HG02642 (cell line): ENCODE measurements around the gene ZNF513.
A peak's percentile ranks its signal among the peaks of the same experiment; 100 is the strongest.
"Not testable (repeated sequence)": the region's sequence is repeated elsewhere in the genome, so short reads cannot be mapped to it uniquely, and the experiment has no call there.

Experiments
- ATAC-seq: cut with Tn5 transposase; IDR thresholded peaks from one replicate; pipeline ENCODE4 v1.9.1; 2021; ENCODE audit warnings: mild to moderate bottlenecking; ENCODE audit not compliant: unreplicated experiment, poor library complexity

Gene ZNF513

DNA sequence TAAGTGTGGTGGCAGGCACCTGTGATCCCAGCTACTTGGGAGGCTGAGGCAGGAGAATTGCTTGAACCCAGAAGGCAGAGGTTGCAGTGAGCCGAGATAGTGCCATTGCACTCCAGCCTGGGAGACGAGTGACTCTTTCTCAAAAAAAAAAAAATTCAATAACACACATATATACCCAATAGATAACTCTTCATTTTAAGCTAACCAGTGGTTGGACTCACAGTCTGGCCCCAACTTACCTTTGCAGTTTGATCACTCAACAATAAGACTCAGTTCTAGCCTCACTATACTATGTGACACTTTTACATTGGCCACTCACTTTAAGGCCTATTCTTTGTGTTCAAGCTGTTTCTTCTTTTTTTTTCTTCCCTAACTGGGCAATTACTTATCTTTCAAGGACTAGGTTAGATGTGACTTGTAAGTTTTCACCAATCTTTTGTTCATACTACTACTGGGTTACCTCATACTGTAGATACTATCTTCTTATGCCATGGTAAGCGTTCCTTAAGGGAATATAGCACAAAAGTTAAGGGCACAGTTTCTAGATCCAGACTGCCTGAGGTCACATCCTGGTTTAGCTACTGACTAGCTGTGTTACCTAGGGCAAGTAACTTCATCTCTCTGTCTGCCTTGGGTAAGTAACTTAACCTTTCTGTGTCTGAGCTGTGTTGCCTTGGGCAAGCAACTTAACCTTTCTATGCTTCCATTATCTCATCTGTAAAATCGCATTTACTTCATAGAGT lies 17.7 kb downstream of the ZNF513 start:
- ATAC-seq: no peak

DNA sequence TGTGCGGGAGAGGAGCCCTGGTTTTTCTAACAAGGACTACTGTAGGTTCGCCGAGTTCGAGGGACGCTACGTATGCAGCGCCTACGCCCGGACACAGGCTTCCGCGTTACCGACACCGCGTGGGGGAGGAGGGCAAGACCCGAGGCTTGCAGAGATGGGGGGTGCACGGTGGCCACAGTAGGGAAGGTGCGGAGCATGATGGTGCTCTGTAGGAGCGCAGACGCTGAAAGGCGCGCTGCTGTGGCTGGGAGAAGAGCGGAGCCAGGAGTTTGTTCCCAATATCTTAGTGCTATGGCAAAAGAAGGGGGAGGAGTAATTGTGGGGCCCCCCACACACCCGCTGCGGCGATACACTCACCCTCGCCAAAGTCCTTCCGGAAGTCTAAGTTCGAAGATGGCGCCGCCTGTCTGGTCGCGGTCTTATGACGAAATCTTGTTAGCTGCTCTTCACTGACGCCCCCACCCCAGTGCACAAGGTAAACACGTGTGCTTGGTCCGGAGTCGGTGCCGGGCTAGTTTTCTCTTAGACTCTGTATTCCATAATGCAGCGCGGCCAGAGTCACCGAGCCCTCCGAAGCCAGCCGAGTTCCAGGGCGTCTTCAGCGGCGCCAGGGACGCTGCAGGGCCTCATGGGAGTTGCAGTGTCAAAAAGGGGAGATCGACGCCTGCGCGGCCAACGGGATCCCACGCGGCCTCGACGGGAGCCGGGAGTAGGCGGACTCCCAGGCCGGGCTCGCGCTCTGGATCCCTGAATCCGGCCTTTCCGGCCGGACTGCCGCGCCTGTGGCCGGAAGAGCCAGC lies 24.0 kb downstream of the ZNF513 start, which contains the start of gene GTF3C2:
GTF3C2 (minus strand) TSS at position 383 of the 800 bp plus-strand sequence. CDS start 13,210 bp downstream, outside the sequence.
- ATAC-seq: peak; percentile 89

DNA sequence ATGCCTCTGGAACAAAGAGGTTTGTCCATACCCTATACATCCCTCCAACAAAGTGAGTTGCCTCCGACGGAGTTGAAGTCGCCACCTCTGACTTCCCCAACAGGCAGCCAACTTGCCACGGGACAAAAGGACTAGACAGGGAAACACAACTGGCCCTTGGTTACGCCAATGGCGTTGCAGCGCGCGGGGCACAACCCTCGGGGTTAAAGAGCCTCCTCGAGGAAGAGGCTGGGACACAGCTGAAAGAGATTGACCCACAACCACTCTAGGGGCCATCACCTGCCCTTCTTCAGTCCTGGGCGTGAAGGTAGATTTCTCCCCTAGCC lies 24.5 kb downstream of the ZNF513 start:
- ATAC-seq: peak; percentile 34

DNA sequence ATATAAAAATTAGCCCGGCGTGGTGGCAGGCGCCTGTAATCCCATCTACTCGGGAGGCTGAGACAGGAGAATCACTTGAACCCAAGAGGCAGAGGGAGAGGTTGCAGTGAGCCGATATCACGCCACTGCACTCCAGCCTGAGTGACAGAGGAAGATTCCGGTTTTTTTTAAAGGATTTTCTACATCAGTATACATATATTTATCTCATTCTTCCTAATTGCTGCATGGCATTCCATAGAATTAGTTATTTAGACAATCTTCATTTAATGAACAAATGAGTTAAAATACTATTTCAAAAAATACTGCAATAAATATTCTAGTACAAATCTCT lies 26.0 kb downstream of the ZNF513 start:
- ATAC-seq: no peak

DNA sequence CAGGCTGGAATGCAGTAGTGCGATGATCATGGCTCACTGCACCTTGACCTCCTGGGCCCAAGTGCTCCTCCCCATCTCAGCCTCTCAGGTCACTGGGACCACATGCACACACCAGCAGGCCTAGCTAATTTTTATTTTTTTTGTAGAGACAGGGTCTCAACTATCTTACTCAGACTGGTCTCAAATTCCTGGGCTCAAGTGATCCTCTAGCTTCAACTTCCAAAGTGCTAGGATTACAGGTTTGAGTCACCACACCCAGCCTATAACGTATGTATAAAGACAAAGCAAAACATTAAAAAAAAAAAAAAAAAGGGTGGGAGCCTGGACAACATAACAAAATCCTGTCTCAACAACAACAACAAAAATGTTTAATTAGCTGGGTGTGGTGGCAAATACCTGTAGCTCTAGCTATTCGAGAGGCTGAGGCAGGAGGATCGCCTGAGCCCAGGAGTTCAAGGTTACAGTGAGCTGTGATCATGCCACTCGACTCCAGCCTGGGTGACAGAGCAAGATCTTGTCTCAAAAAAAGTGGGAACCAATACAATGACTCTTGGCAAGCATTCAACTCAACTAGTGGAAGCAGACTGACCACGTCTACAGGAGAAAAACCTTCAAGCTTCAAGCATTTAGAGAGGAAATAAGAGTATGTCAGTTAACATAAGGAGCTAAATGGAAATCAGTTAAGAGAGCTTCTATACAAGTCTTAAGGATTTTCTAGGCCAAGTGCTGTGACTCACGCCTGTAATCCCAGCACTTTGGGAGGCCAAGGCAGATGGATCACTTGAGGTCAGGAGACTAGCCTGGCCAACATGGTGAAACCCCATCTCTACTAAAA lies 26.6 kb downstream of the ZNF513 start:
- ATAC-seq: no peak

DNA sequence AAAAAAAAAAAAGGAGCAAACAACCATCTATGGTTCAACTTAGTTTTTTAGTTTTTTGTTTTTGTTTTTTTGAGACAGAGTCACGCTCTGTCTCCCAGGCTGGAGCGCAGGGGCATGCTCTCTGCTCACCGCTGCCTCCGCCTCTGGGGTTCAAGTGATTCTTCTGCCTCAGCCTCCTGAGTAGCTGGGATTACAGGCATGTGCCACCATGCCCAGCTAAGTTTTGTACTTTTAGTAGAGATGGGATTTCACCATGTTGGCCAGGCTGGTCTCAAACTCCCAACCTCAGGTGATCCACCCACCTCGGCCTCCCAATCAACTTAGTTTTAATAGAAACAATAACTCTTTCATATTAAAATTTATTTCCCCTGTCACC lies 27.2 kb downstream of the ZNF513 start:
- ATAC-seq: not testable (repeated sequence)

DNA sequence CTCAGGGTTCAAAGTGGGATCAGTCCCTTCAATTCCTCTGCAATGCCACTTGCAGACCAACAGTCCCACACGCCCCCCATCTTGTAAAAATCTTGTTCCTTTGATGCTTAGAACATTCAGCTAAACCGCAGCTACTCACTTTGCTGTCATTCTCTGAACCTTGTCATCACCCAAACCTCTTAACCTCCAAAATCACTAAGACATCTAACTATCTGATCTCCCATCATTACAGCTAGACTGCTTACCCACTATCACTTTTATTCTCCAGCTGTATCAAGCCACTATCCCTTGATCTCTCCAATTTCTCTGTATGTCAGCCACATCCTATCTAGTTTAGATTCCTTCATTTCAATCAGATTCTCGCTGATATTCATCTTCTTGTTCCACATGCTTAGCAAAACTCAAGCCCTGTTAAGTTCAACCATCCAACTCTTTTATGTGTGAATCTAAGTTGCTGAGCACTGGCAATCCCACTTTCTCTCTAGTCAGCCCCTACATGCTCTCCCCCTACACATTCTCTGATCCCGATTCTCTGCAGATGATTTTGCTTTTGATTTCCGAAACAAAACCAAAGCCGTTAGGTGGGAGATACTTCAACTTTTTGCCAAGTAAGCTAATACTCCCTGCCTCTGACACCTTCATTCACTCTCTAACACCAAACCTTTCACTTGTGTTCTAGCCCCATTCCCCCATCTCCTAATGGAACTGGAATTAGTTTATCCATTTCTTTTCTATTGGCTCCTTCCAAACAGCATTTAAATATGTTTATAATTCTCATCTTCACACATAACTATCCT lies 28.5 kb downstream of the ZNF513 start:
- no peak for ATAC-seq

DNA sequence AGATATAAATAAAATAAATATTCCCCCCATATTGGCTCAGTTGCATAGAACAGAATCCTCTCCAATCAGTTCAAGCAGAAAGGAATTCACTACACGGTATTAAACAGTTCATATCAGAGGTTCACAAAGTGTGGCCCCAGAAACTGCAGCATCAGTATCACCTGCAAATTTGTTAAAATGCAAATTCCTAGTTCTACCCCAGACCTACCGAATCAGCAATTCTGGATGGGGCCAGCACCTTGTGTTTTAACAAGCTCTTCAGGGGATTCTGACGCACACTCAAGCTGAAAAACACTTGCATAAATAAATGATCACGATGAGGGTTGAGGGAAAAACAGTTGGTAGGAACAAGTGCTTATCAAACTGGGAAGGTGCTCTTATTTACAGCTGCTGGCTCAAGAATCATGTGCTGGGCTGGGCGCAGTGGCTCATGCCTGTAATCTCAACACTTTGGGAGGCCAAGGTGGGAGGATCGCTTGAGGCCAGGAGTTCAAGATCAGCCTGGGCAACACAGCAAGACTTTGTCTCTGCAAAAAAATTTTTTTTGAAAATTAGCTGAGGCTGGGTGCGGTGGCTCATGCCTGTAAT lies 30.3 kb downstream of the ZNF513 start:
- ATAC-seq: no peak

DNA sequence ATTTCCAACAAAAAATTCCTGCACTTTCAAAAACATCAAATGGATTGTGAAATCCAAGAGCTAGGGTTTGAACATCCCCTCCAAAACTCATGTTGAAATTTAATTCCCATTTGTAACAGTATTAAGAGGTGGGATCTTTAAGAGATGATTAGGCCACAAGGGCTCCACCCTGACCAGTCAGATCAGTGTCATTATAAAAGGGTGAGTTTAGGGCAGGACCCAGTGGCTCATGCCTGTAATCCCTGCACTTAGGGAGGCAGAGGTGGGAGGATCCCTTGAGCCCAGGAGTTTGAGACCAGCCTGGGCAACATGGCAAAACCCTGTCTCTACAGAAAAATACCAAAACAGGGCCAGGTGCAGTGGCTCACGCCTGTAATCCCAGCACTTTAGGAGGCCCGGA lies 32.9 kb downstream of the ZNF513 start:
- ATAC-seq: no peak

DNA sequence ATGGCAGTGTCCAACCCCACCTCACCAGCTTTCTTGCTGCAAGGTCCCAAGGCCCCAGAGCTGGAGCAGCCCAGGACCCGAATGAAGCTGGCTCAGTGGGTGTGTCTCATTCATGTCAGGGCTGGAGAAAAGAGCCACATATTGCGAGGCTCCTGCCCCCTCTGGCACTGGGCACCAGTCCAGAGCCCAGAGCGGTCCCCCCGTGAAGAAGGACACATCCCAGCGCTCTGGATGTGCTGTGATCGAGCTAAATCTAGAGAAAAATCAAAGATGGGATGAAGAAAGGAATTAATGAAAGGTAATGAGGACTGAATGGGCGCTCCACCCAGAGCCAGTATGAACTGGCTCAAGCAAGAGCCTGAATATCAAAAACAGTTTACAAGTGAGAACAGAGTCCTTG lies 44.4 kb downstream of the ZNF513 start:
- ATAC-seq: no peak

DNA sequence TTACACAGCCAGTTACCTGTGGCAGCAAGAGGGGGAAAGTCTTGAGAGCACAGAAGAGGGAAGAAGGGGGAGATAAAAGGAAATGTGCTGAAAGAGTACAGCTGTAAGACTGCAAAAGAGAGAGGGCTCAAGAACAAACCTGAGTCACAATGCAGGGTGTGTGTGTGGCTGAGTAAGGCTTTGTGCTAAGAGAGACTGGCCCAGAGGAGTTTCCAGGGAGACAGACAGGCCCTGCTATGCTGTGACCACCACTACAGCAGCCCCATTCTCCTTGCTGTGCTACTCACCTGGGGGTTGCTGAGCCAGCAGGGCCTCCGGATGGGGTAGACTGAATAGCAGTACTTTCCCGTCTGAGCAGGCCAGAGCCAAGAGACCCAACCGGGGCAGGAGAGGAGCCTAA lies 45.2 kb downstream of the ZNF513 start:
- no peak for ATAC-seq
